Measurements from ENCODE around the gene ETV5. TPM values are rescaled to one million over a fixed set of nuclear protein-coding genes. Genes with fewer than 3 reads are reported as not detected.

Gene ETV5
- total and polyA plus RNA-seq, 2 of the 4 experiments (the other 2 are of a cell fraction), result 15.7 to 20.1 TPM

GRCh38 chr3:186151077-186151971 lies 42.4 kb upstream of the ETV5 start (continued):
- no peak for TF ChIP-seq MAFK (IDR thresholded peaks at IDR 0.05; ENCODE audit: low read depth, low read length)

- peaks cover 19% of the 10 kb centered on the region for H3K27me3 ChIP-seq (ENCODE audit: control insufficient read depth, insufficient read depth, low read length)
- no peaks in the 10 kb centered on the region for H3K9me3 ChIP-seq (ENCODE audit: control insufficient read depth, insufficient read depth, low read length)
- H2BK5ac ChIP-seq (ENCODE audit: low read depth, low read length, poor library complexity, severe bottlenecking), result no peak overlapping the region
- H3K36me3 ChIP-seq (ENCODE audit: control insufficient read depth, insufficient read depth, low read length), result no peaks in the 10 kb centered on the region
- no peak overlapping the region for H3K9ac ChIP-seq (ENCODE audit: low read depth, low read length)
- no peak overlapping the region for H3K4ac ChIP-seq (ENCODE audit: low read depth, low read length)
- H3K4me2 ChIP-seq (ENCODE audit: low read depth, low read length), result no peak overlapping the region
- H2AK5ac ChIP-seq (ENCODE audit: low read depth, low read length), result no peak overlapping the region
- intact Hi-C loops (cut with micrococcal nuclease), result no loop called here
- H4K8ac ChIP-seq (ENCODE audit: low read depth in 2 of 2, low read length in 2 of 2), result no peak overlapping the region
- no peak for ATAC-seq (ENCODE audit: low read depth)
- no peak overlapping the region for H2BK15ac ChIP-seq (ENCODE audit: low read depth, low read length)
- H2AFZ ChIP-seq (replicated peaks; ENCODE audit: low read length, poor library complexity), result no peak overlapping the region
- H2BK120ac ChIP-seq (ENCODE audit: low read depth, low read length), result no peak overlapping the region
- H4K20me1 ChIP-seq (ENCODE audit: insufficient read depth, low read length), result no peaks in the 10 kb centered on the region
- no peak overlapping the region for H3K4me3 ChIP-seq (ENCODE audit: insufficient read depth, low read depth, low read length)
- H3K18ac ChIP-seq (ENCODE audit: low read depth, low read length), result no peak overlapping the region
- H2AK9ac ChIP-seq (replicated peaks; ENCODE audit: low read depth, low read length, poor library complexity), result no peak overlapping the region
- H3K4me1 ChIP-seq (ENCODE audit: control insufficient read depth, insufficient read depth, low read length), result no peaks in the 10 kb centered on the region
- 48% methylated on average over 6 of the region's 11 CpGs; no CpG with 5 or more reads in 1 of the 2 experiments for WGBS, 2 experiments (ENCODE audit: extremely low coverage in 2 of 2, insufficient read length in 1 of 2)
- no peak for TF ChIP-seq RCOR1 (IDR thresholded peaks at IDR 0.05; ENCODE audit: insufficient replicate concordance, low read length)
- TF ChIP-seq MAZ (IDR thresholded peaks at IDR 0.05; ENCODE audit: borderline replicate concordance, low read depth, low read length), result no peak
- no peak for TF ChIP-seq USF2 (IDR thresholded peaks at IDR 0.05; ENCODE audit: low read depth, low read length)
- TF ChIP-seq, protein P1, sequence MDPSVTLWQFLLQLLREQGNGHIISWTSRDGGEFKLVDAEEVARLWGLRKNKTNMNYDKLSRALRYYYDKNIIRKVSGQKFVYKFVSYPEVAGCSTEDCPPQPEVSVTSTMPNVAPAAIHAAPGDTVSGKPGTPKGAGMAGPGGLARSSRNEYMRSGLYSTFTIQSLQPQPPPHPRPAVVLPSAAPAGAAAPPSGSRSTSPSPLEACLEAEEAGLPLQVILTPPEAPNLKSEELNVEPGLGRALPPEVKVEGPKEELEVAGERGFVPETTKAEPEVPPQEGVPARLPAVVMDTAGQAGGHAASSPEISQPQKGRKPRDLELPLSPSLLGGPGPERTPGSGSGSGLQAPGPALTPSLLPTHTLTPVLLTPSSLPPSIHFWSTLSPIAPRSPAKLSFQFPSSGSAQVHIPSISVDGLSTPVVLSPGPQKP (IDR thresholded peaks at IDR 0.05; ENCODE audit: borderline replicate concordance, low read depth, low read length), result no peak
- H3K56ac ChIP-seq (ENCODE audit: extremely low read depth, insufficient read depth, low read length), result no peak overlapping the region
- no peaks in the 10 kb centered on the region for H3K9me1 ChIP-seq (ENCODE audit: insufficient read depth, low read length)
- H3K79me1 ChIP-seq (ENCODE audit: low read depth in 1 of 2, low read length in 2 of 2), result no peaks in the 10 kb centered on the region
- no peak overlapping the region for H4K91ac ChIP-seq (ENCODE audit: insufficient read depth, low read depth, low read length)
- BruUV-seq (replicated peaks), result no TSS peak
- dilution Hi-C loops (cut with HindIII; ENCODE audit: low sequenced_read_pairs, unreplicated experiment), result no loop called here
- no peak overlapping the region for H3K27ac ChIP-seq (ENCODE audit: insufficient read depth, low read length)
- H3K23ac ChIP-seq (ENCODE audit: low read depth, low read length), result no peak overlapping the region
- no peak overlapping the region for H3K14ac ChIP-seq (replicated peaks; ENCODE audit: low read depth, low read length)
- DNase-seq, result no peak
- H2BK20ac ChIP-seq (ENCODE audit: low read depth, low read length), result no peak overlapping the region
- H4K5ac ChIP-seq (ENCODE audit: low read depth, low read length), result no peak overlapping the region
- ChIA-PET POLR2A (ENCODE audit: unreplicated experiment) (no interaction called here), CTCF (no interaction called here)
- in situ Hi-C loops (cut with MboI; ENCODE audit: low sequenced_read_pairs), result no loop called here
Observed at GRCh38 chr3:186150041-186150830, 41.3 kb upstream of the ETV5 start.

Measured in IMR-90 (cell line).